HUES48 (cell line): ENCODE results near the gene RAB36.

ENCODE experiments used
- H3K27ac ChIP-seq: one replicate; pipeline ENCODE4 v1.7.0; 2013; ENCODE audit warnings: low read depth, low read length, inconsistent platforms
- H3K27me3 ChIP-seq: 2 replicates; pipeline ENCODE4 v1.6.1; 2013; ENCODE audit warnings: mild to moderate bottlenecking, low read length; ENCODE audit not compliant: control insufficient read depth, insufficient read depth
- H3K36me3 ChIP-seq: 2 replicates; pipeline ENCODE4 v1.6.1; 2013; ENCODE audit warnings: low read length; ENCODE audit not compliant: control insufficient read depth, insufficient read depth
- H3K4me1 ChIP-seq: 2 replicates; pipeline ENCODE4 v1.6.1; 2013; ENCODE audit warnings: mild to moderate bottlenecking, low read length; ENCODE audit not compliant: control insufficient read depth, insufficient read depth
- H3K4me3 ChIP-seq: 2 replicates; pipeline ENCODE4 v1.5.1; 2013; ENCODE audit warnings: mild to moderate bottlenecking, low read depth, low read length
- H3K9ac ChIP-seq: 2 replicates; pipeline ENCODE4 v1.6.1; 2013; ENCODE audit warnings: mild to moderate bottlenecking, low read depth, low read length, moderate library complexity
- H3K9me3 ChIP-seq: 2 replicates; pipeline ENCODE4 v1.6.1; 2013; ENCODE audit warnings: low read length; ENCODE audit not compliant: control insufficient read depth, insufficient read depth

Gene RAB36

DNA sequence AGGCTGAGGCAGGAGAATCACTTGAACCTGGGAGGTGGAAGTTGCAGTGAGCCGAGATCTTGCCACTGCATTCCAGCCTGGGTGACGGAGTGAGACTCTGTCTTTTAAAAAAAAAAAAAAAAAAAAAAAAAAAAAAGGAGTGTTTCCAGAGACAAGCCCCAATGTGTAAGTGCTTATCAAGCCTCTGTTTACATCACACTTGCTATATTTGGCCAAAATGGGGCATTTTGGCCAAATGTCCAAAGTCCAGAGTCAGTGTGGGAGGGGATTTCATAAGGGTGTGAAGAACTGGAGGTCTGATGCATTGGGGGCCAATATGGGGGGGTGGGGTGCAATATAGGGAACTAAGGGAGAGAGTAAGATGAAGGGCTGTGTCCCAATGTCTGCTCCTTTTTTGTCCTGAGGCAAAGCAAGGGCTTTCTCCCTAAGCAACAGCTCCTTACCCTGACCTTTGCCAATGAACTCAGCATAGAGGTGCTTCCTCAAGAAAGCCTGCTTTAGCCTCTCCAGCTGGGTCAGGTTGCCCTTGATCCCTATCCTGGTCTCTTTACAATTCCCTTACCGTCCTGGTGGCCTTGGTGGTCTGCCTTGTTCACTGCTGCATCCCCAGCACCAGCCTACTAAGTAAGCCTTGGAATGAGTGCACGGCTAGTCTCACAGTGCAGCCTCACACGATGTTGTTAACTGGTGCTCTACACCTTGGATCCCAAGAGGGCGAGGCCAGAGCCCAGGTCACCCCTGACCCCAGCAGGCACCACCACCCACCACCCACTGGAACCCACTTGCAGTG is 21.0 kb downstream of the RAB36 start:
- Histone ChIP-seq H3K4me1 (no peaks in the 10 kb centered on the region), H3K9me3 (no peaks in the 10 kb centered on the region), H3K9ac (no peak overlapping the region), H3K36me3 (no peaks in the 10 kb centered on the region), H3K27ac (no peak overlapping the region), H3K27me3 (no peaks in the 10 kb centered on the region), H3K4me3 (no peak overlapping the region)

DNA sequence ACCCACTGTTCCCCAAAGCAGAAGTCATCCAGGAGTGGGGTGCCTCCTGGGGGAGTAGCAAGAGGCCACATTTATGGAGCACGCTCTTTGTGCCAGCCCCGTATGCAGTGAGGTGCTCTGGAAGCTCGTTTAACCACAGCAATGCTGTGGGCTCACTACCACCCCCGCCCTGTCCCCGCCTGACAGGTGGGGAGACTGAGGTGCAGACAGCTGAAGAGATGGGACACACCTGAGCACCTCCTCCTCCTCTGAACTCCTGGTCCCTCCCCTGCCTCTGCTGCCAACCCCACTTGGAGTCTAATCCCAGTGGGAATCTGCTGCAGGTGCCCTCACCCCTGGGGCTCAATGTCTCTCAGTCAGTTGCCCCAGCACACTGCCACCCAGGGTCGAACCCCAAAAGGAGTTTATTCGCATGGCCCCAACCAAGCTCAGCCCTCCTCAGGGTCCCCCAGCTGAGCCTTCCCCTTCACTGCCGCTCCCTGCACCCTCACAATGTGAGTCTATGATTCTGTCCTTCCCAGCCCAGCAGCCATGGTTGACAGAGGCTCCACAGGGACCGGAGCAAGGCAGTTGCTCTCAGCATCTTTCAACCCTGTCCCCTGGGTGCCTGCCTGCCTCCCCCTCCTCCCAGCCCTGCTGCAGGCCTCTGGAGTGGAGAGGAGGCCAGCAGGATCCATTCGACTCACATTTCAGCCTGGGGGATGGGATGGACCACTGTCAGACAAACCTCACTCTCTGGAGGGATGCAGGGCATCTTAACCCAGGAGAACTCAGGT is 21.8 kb downstream of the RAB36 start:
- Histone ChIP-seq H3K36me3 (no peaks in the 10 kb centered on the region), H3K9me3 (no peaks in the 10 kb centered on the region), H3K27me3 (no peaks in the 10 kb centered on the region), H3K4me3 (no peak overlapping the region), H3K9ac (no peak overlapping the region), H3K27ac (no peak overlapping the region), H3K4me1 (no peaks in the 10 kb centered on the region)

DNA sequence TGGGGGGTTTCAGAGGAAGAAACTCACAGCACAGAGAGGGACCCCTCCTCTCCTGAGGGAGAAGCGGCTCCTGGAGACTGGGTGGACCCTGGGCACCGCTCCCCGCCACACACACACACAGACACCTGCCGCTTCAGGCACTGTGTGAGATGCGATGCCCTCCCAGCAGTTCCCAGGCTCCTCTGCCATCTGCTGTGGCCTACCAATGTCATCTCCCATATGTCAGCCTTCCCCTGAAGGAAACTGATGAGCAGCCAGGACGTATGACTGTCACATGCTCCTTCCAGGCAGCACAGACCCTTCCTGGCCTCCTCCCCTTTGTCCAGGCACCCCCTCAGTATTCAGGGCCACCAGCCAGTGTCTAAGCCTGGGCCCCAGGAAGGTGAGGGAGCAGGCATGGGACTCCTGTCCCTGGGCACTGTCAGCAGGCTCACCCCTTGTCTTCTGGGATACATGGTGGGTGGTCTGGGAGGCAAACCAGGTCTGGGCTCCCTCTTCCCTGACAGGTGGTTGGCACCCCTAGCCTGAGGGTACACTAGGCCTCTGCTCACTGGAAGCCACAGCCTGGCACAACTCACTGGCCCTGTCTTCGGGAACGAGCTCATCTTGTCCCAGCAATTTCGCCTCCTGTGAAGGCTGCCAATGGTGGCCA is 23.2 kb downstream of the RAB36 start:
- H3K27ac ChIP-seq: no peak overlapping the region
- H3K4me3 ChIP-seq: no peak overlapping the region
- H3K4me1 ChIP-seq: no peaks in the 10 kb centered on the region
- H3K9ac ChIP-seq: no peak overlapping the region
- no peaks in the 10 kb centered on the region for H3K27me3 ChIP-seq
- H3K36me3 ChIP-seq: no peaks in the 10 kb centered on the region
- H3K9me3 ChIP-seq: no peaks in the 10 kb centered on the region

DNA sequence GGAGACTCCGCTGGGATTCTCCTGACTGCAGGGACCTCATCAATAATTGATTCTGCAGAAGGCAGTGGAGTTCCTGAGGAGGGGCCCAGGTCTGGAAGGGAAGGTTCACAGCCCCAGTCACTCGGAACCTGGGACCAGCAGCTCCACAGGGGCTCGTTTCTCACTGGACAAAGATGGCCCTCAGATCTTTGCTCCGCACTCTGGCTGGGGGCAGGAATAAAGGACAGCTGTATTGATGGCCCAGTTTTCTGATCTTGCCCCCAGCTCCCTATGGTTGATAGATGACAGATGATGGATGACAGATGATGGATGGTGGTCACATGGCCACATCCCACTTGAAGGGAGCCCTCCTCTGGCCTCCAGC is 23.7 kb downstream of the RAB36 start:
- no peak overlapping the region for H3K27ac ChIP-seq
- no peaks in the 10 kb centered on the region for H3K27me3 ChIP-seq
- H3K9me3 ChIP-seq: no peaks in the 10 kb centered on the region
- no peaks in the 10 kb centered on the region for H3K4me1 ChIP-seq
- no peak overlapping the region for H3K4me3 ChIP-seq
- H3K36me3 ChIP-seq: no peaks in the 10 kb centered on the region
- H3K9ac ChIP-seq: no peak overlapping the region

DNA sequence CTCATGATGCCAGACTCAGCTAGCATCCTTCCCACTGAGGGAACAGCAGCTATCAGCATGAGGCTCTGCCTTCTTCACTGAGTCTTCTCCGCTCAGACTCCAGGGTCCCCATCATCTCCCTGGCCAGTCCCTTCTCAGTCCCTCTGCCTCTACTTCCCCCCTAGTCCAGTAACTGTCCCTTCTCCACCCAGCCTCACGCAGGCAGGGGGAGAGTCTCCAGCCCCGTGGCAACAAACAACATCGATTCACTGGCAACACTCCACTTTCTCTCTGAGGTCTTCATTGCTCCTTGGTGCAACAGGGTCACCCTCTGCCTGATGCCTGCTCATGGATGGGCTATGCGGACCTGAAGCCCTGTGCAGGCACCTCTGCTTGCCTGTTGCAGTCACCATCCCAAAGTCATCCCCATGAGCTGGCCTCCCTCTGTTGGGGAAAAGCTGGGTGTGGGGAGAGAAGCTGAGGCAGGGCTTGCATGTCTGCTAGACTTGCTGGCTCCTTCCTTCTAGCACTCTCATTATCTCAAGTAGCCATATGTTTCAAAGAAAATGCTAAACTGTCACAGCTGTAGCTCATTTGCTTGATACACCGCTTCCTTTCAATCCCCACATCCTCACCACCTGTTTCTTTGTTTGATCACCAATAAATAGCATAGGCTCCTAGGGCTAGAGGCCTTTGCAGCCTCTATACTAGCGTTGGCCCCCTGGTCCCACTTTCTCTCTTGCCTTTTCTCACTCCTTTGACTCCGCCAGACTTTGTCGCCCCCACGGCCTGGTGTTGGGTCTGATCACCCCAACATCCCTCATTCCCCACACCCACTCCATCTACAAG is 30.8 kb downstream of the RAB36 start:
- Histone ChIP-seq H3K27me3 (no peaks in the 10 kb centered on the region), H3K4me1 (peaks cover 10% of the 10 kb centered on the region), H3K4me3 (no peak overlapping the region), H3K27ac (no peak overlapping the region), H3K36me3 (no peaks in the 10 kb centered on the region; the same call in 1 of the 2 replicates), H3K9me3 (peaks cover 16% of the 10 kb centered on the region), H3K9ac (no peak overlapping the region)

DNA sequence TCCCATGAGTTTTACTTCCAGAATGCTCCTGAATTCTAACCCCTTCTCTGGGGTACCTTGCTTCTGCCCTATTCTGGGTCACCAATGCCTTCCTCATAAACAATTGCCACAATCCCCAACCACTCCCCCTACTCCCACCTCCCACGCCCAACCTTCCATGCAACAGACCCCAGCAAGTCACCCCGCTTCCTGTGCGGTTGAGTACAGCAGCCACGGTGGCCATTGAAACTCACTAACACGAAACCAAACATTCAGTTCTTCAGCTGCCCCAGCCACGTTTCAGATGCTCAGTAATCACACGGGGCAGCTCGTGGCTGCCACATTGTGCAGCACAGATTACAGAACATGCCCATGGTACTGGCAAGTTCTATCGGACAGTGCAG is 31.4 kb downstream of the RAB36 start:
- Histone ChIP-seq H3K9me3 (peaks cover 16% of the 10 kb centered on the region), H3K4me3 (no peak overlapping the region), H3K27ac (no peak overlapping the region), H3K27me3 (0 out of 2 replicates have a peak, but pooled peaks cover 4% of the 10 kb centered on the region), H3K9ac (no peak overlapping the region), H3K36me3 (no peaks in the 10 kb centered on the region; the same call in 1 of the 2 replicates), H3K4me1 (peaks cover 13% of the 10 kb centered on the region)

DNA sequence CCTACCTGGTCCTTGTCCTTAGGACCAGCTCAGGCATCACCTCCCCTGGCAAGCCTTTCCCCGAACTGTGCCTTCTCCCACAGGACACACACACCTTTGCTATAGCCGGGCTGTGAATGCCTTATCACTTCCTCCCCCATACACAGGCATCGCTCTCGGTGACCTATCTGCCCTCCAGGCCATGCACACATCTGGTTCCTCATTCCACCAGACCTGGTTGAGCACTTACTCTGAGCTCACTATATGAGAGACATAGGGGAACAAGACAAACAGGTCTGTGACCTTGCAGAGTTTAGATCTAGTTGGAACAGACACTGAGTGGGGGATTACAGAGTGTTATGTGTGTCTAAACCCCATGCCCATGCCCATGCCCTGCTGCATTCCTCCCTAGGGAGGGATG is 31.9 kb downstream of the RAB36 start:
- Histone ChIP-seq H3K27ac (no peak overlapping the region), H3K36me3 (no peaks in the 10 kb centered on the region; the same call in 1 of the 2 replicates), H3K27me3 (0 out of 2 replicates have a peak, but pooled peaks cover 4% of the 10 kb centered on the region), H3K9ac (no peak overlapping the region), H3K4me1 (peaks cover 19% of the 10 kb centered on the region), H3K9me3 (peaks cover 16% of the 10 kb centered on the region), H3K4me3 (no peak overlapping the region)

DNA sequence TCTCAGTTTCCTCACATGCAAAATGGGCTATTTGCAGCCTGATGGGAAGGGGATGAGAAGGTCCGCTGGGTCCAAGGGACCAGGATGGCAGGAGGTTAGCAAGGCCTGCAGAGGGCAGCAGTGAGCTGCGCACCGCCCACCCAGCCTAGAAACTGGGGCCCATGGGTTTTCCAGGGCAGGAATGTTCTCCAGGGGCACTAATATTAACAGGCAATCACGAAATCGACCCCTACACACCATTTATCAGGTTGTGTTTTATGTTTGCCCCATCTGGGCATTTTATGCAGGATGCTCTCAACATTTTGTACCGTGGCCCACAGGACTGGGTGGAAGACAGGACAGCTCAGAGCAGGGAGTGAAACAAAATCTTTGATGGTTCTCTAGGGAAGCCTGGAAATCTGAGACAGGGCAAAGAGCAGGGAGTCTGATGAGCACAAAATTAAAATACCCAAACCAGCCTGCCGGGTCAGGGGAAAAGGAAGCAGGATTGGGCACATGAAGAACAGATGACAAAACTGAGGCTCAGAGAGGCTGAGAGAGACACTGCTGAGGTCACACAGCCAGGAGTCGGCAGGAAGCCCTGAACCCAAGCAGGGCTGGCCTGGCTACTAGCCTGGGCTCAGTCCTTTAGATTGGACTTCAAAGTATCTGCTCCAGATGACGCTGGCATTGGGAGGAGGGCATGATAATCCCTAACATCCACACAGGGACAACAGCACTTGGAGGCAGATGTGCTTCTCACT is 33.4 kb downstream of the RAB36 start:
- no peak overlapping the region for H3K27ac ChIP-seq
- H3K9me3 ChIP-seq: peaks cover 16% of the 10 kb centered on the region
- H3K9ac ChIP-seq: no peak overlapping the region

DNA sequence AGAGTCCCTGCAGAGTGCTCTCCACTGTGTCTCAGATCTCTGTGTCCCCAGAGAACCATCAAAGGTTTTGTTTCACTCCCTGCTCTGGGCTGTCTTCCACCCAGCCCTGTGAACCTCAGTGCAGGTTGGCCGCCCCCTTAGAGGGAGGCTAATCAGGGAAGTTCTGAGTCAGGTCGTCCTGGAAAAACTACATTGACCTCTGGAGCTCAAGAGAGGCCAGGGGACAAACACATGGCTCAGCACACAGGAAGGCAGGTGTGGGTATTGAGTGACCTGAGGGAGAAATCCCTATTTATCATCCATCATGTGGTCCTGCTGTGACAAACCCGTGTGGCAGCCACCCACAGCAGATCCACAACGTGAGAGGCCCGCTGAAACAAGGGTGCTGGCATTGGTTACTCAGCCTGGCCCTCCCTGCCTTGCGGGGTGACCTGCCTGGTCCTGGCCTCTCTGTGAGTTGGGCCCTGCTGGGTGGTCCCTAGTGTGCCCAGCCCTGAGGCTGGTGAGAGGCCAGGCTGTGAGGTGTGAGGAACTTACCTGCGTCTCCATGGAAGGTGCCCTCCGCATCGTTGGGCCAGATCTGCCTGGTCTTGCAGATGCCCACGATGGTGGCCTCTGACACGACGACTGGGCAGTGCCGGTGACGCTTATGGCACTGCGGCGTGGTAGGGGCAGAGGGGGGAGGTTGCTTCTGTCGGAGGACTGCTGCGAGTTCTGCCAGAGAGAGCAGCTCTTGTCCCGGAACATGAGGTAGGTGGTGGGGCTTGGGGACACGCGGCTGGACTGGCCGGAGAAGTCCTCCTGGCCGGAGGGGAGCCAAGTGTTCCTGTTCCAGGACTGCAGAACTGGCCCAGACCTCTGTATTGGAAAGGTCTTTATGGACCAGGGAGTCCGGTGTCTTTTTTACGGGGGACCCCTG is 34.4 kb downstream of the RAB36 start:
- H3K27me3 ChIP-seq: 0 out of 2 replicates have a peak, but pooled peaks cover 4% of the 10 kb centered on the region
- H3K9ac ChIP-seq: no peak overlapping the region
- H3K4me3 ChIP-seq: peak overlapping the region; percentile 43; the same call in 1 of the 2 replicates
- no peak overlapping the region for H3K27ac ChIP-seq
- H3K4me1 ChIP-seq: peaks cover 42% of the 10 kb centered on the region
- H3K36me3 ChIP-seq: no peaks in the 10 kb centered on the region; the same call in 1 of the 2 replicates
- peaks cover 16% of the 10 kb centered on the region for H3K9me3 ChIP-seq

More for the DNA sequence above, 33.4 kb downstream of the RAB36 start:
- peaks cover 33% of the 10 kb centered on the region for H3K4me1 ChIP-seq
- no peaks in the 10 kb centered on the region; the same call in 1 of the 2 replicates for H3K36me3 ChIP-seq
- 0 out of 2 replicates have a peak, but pooled peaks cover 4% of the 10 kb centered on the region for H3K27me3 ChIP-seq
- no peak overlapping the region for H3K4me3 ChIP-seq
